ENCODE measurements around the gene ALK.

The ALK gene

GRCh38 chr2:29174937-29175336 is 746.4 kb downstream of the ALK start:
- DNase-seq (ENCODE audit: extremely low read depth, low read depth): no peak
- no peak for TF ChIP-seq CTCF (IDR thresholded peaks at IDR 0.05; ENCODE audit: low read depth, low read length)

GRCh38 chr2:29166242-29167039 is 754.9 kb downstream of the ALK start:
- TF ChIP-seq CTCF (IDR thresholded peaks at IDR 0.05; ENCODE audit: low read depth, low read length): no peak
- no peak for DNase-seq (ENCODE audit: extremely low read depth, low read depth)

- TF ChIP-seq CTCF (IDR thresholded peaks at IDR 0.05; ENCODE audit: low read depth, low read length): no peak
- peak; percentile 54 for DNase-seq (ENCODE audit: extremely low read depth, low read depth)
Observed at GRCh38 chr2:29165362-29166241, 755.8 kb downstream of the ALK start.

GRCh38 chr2:29164091-29164846 is 757.1 kb downstream of the ALK start:
- no peak for DNase-seq (ENCODE audit: extremely low read depth, low read depth)
- TF ChIP-seq CTCF (IDR thresholded peaks at IDR 0.05; ENCODE audit: low read depth, low read length): no peak

- no peak for TF ChIP-seq CTCF (IDR thresholded peaks at IDR 0.05; ENCODE audit: low read depth, low read length)
- DNase-seq (ENCODE audit: extremely low read depth, low read depth): no peak
Observed at GRCh38 chr2:29162204-29162928, 759.0 kb downstream of the ALK start.

GRCh38 chr2:29160184-29160583 is 761.2 kb downstream of the ALK start:
- TF ChIP-seq CTCF (IDR thresholded peaks at IDR 0.05; ENCODE audit: low read depth, low read length): no peak
- DNase-seq (ENCODE audit: extremely low read depth, low read depth): no peak

Data from AG09319 (cell line).